Tibial nerve (tissue), 4 donors: Measurements from ENCODE around the gene ATG10. TPM values are rescaled to one million over a fixed set of nuclear protein-coding genes. Genes with fewer than 3 reads are reported as not detected.

Experiments
- DNase-seq, 2 donors: peaks; one replicate each; pipeline ENCODE4 v3.0.0-alpha.2; 2019; ENCODE audit warnings: low spot score in 2 of 2
- H3K27ac ChIP-seq, 4 donors: fragments of 200-600 bp; sonication (generic) in 3 of 4; one replicate each; pipeline ENCODE4 v1.5.1; 2017 to 2019; ENCODE audit warnings: mild to moderate bottlenecking in 1 of 4
- H3K27me3 ChIP-seq, 2 donors: fragments of 200-600 bp; sonication (generic) in 1 of 2; one replicate each; pipeline versions ENCODE4 v1.5.1 to v1.6.0; 2017 to 2019
- H3K36me3 ChIP-seq, 3 donors: fragments of 200-600 bp; sonication (generic); one replicate each; pipeline ENCODE4 v1.5.1; 2018 to 2019
- H3K4me1 ChIP-seq, 4 donors: fragments of 200-600 bp; sonication (generic) in 3 of 4; one replicate each; pipeline ENCODE4 v1.5.1; 2017 to 2019
- H3K4me3 ChIP-seq, 4 donors: fragments of 200-600 bp; sonication (generic) in 3 of 4; one replicate each; pipeline ENCODE4 v1.5.1; 2017 to 2019; ENCODE audit warnings: mild to moderate bottlenecking in 1 of 4, moderate library complexity in 1 of 4
- H3K9me3 ChIP-seq, 4 donors: fragments of 200-600 bp; sonication (generic) in 3 of 4; one replicate each; pipeline ENCODE4 v1.5.1; 2017 to 2019
- EP300 ChIP-seq, 2 donors: sonication (generic); formaldehyde crosslinking; IDR thresholded peaks; one replicate each; pipeline ENCODE4 v1.6.1; 2017; ENCODE audit warnings: antibody characterized with exemption in 2 of 2, mild to moderate bottlenecking in 1 of 2
- POLR2A ChIP-seq, 2 donors: fragments of 450-650 bp; IDR thresholded peaks; one replicate each; pipeline ENCODE4 v1.6.1; 2017; ENCODE audit warnings: antibody characterized with exemption in 2 of 2, mild to moderate bottlenecking in 2 of 2, moderate library complexity in 2 of 2
- WGBS, 2 donors: methylation state at CpG; one replicate each; pipeline ENCODE4 v1.1.5; 2018; 5-methylcytosine and 5-hydroxymethylcytosine counted together
- total RNA-seq, 4 donors: library from RNA; depleted of rRNA; stranded (reverse); fragments of >200 nt; gene quantifications; one replicate each; pipeline ENCODE4 v1.1.0, GENCODE V29; 2016
- TF ChIP-seq, protein P1 (sequence below), 5 experiments: fragments of 200-600 bp in 3 of 5; fragments of 450-650 bp in 2 of 5; sonication (generic) in 3 of 5; IDR thresholded peaks; one replicate each; pipeline ENCODE4 v1.5.1; 2016 to 2019; ENCODE audit warnings: antibody characterized with exemption in 5 of 5, mild to moderate bottlenecking in 3 of 5, moderate library complexity in 2 of 5

The ATG10 gene
- total RNA-seq, 4 donors from 2014 or later: 3.5 to 25.1 (median 6.9) TPM

DNA sequence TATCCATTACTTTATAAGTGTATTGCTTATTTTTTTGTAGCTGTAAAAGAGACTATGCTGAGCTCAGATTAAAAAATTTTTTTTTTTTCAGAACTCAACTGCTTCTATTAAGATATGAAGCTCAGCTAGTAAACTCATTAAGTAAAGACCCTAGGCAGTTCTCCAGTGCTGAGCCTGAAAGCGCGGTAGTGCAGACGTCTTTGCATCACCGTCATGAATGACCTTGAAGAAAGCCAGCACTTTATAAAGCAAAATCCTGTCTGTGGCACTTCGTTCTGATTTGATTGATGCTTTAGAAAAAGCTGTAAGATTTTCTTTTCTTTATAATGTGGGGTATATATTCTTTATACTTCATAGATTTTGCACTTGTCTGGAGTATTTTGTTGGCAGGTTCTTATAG, 105.7 kb downstream of the ATG10 start:
- peaks cover 0 to 10% (median 0%) of the 10 kb centered on the region in 4 donors for H3K9me3 ChIP-seq
- TF ChIP-seq, protein P1, sequence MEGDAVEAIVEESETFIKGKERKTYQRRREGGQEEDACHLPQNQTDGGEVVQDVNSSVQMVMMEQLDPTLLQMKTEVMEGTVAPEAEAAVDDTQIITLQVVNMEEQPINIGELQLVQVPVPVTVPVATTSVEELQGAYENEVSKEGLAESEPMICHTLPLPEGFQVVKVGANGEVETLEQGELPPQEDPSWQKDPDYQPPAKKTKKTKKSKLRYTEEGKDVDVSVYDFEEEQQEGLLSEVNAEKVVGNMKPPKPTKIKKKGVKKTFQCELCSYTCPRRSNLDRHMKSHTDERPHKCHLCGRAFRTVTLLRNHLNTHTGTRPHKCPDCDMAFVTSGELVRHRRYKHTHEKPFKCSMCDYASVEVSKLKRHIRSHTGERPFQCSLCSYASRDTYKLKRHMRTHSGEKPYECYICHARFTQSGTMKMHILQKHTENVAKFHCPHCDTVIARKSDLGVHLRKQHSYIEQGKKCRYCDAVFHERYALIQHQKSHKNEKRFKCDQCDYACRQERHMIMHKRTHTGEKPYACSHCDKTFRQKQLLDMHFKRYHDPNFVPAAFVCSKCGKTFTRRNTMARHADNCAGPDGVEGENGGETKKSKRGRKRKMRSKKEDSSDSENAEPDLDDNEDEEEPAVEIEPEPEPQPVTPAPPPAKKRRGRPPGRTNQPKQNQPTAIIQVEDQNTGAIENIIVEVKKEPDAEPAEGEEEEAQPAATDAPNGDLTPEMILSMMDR (IDR thresholded peaks at IDR 0.05): no peak
- TF ChIP-seq POLR2A (IDR thresholded peaks at IDR 0.05) (no peak), EP300 (IDR thresholded peaks at IDR 0.05) (no peak)
- WGBS, 2 donors: 86 to 94% methylated on average over 5 of the region's 5 CpGs
- H3K36me3 ChIP-seq: no peaks in the 10 kb centered on the region
- H3K4me1 ChIP-seq: no peaks in the 10 kb centered on the region
- H3K27me3 ChIP-seq: no peaks in the 10 kb centered on the region
- H3K27ac ChIP-seq: no peak overlapping the region
- no peak overlapping the region for H3K4me3 ChIP-seq
- DNase-seq: no peak

DNA sequence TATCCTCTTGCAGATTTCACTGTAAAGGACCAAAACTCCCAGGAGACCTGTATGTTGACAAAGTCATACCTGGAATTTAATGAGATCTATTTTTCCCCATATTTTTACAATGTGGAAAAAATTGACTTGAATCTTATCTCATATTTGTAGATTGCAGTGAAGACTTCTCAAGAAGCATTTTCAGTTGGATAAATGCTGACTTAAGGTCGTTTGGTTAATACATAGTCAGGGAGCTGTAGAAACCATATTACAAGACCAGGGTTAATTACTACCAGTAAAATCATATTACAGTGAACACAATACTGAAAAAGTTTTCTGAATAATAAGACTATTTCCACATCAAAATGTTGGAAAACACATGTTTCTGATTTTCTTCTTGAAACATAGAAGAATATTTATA, 119.8 kb downstream of the ATG10 start:
- TF ChIP-seq EP300 (IDR thresholded peaks at IDR 0.05) (no peak), POLR2A (IDR thresholded peaks at IDR 0.05) (no peak)
- TF ChIP-seq, protein P1 (IDR thresholded peaks at IDR 0.05): no peak
- WGBS, 2 donors: 70 to 71% methylated on average over 1 of the region's 1 CpG

DNA sequence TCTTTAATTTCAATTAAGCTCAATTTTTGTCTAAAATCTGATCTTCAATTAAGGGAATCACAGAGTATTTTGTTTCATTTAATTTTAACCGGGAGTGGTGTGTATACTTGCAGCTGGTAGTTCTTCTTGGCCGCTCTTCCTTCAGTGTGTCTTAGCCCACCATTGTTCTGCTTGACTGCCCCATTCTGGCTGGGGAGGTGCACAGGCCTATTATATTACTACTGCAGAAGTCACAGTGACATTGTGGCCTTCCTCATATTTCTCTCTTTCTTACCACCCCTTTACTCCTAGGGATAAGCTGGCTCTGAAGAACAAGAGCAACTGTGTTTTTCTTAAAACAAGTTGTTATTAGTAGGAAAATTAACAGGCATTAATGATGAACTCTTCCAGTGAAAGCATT, 123.7 kb downstream of the ATG10 start:
- peaks cover 0 to 31% (median 11%) of the 10 kb centered on the region in 4 donors for H3K9me3 ChIP-seq
- H3K27me3 ChIP-seq: no peaks in the 10 kb centered on the region
- no peaks in the 10 kb centered on the region for H3K4me1 ChIP-seq
- peaks cover 0 to 12% (median 0%) of the 10 kb centered on the region in 3 donors for H3K36me3 ChIP-seq
- DNase-seq: no peak
- H3K27ac ChIP-seq: no peak overlapping the region
- TF ChIP-seq, protein P1 (IDR thresholded peaks at IDR 0.05): no peak
- TF ChIP-seq EP300 (IDR thresholded peaks at IDR 0.05) (no peak), POLR2A (IDR thresholded peaks at IDR 0.05) (no peak)
- 71 to 74% methylated on average over 2 of the region's 2 CpGs for WGBS, 2 donors
- H3K4me3 ChIP-seq: no peak overlapping the region

More for the DNA sequence above, 119.8 kb downstream of the ATG10 start:
- peaks cover 0 to 59% (median 21%) of the 10 kb centered on the region in 4 donors for H3K9me3 ChIP-seq
- no peak overlapping the region for H3K4me3 ChIP-seq
- no peaks in the 10 kb centered on the region for H3K27me3 ChIP-seq
- H3K27ac ChIP-seq: no peak overlapping the region
- no peak for DNase-seq
- H3K4me1 ChIP-seq: no peaks in the 10 kb centered on the region
- H3K36me3 ChIP-seq: peaks cover 0 to 19% (median 0%) of the 10 kb centered on the region in 3 donors

DNA sequence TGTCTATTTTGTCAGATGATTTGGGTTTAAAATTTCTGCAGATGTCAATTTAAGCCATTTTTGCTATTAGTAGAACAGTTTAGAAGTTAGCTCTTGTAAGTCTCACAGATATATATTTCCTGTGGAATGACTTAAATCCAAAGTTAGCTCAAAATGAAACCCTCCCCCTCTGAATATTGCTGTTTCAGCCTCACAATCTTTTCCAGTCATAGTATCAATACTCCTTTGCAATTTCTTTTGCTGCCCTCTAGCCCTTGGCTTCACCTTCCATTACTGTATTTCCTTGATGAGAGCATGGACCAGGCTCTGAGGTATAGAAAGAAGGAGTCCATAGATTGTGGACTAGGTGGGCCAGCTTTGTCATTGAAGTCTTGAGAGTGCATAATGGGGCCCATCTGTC, 124.4 kb downstream of the ATG10 start:
- Histone ChIP-seq H3K9me3 (peaks cover 0 to 26% (median 11%) of the 10 kb centered on the region in 4 donors), H3K4me3 (no peak overlapping the region), H3K36me3 (peaks cover 0 to 12% (median 0%) of the 10 kb centered on the region in 3 donors), H3K27me3 (no peaks in the 10 kb centered on the region), H3K4me1 (no peaks in the 10 kb centered on the region), H3K27ac (no peak overlapping the region)
- TF ChIP-seq, protein P1 (IDR thresholded peaks at IDR 0.05): no peak
- TF ChIP-seq EP300 (IDR thresholded peaks at IDR 0.05) (no peak), POLR2A (IDR thresholded peaks at IDR 0.05) (no peak)
- no peak for DNase-seq

DNA sequence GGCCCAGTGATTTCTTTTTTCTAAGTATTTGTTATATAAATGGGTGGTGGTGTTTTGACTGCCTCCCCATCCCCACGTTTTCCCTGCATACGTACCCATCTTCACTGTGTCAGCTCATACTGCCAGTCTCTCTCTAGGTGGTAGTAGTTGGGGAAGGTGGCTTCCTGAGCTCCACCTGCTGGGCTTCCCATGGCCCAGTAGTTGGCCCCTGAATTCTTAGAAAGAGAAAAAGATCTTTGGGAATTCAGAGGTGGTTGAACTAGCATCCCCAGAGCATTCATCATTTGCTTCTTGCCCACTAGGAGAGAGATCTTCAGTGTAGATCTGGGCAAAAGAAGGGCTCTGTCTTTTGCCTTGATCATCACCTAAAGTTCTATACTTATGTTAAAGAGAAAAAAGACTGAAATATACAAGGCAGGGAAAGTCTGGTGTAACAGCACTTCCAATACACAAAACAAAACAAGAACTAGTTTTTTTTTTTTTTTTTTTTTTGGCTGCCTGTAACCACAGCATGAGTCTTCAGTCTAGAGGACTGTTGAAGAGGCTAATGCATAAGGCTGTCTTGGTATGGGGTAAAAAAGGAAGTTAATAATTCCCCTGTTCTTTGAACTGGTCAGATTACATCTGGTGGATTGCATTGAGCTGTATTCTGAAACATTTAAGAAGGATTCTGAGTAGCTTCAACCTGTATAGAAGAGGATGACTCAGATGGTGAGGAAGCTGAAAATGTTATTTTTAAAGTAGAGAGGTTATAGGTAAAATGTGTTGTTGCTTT, 128.7 kb downstream of the ATG10 start:
- no peak for DNase-seq
- Histone ChIP-seq H3K9me3 (no peaks in the 10 kb centered on the region), H3K27me3 (no peaks in the 10 kb centered on the region), H3K27ac (no peak overlapping the region), H3K4me3 (no peak overlapping the region), H3K36me3 (no peaks in the 10 kb centered on the region), H3K4me1 (peaks cover 0 to 2% (median under 1%) of the 10 kb centered on the region in 4 donors)
- WGBS, 2 donors: 94% methylated on average over 2 of the region's 2 CpGs
- TF ChIP-seq, protein P1 (IDR thresholded peaks at IDR 0.05): no peak
